HG03378 (cell line): ENCODE measurements around the gene BANF2.
"Not testable (repeated sequence)": the region's sequence is repeated elsewhere in the genome, so short reads cannot be mapped to it uniquely, and the experiment has no call there.

ENCODE experiments used
- ATAC-seq: cut with Tn5 transposase; IDR thresholded peaks from one replicate; pipeline ENCODE4 v1.9.1; 2021; ENCODE audit warnings: mild to moderate bottlenecking, moderate library complexity; ENCODE audit not compliant: unreplicated experiment

The BANF2 gene

DNA sequence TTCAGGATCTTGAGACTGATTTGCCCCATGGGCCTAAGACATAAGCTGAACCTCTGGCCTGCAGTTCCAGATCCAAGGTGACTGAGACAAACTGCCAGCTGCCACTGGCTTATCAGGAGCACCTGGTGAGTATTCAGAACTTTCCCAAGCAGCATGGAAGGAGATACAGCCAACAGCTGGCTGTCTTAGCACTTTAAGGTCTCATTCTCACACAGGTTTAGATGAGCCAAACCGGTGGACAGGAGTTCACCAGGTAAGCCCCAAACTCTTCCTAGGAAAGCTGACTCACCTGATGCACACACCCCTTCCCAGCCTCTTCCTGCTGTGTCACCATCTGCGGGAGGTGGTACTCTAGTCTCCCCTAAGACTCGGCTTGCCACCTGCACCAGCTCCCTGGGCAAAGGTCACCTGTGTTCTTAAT, at the start of gene BANF2:
TSS of gene BANF2 (plus strand) at position 36 of the 421 bp plus-strand sequence. CDS start 25,060 bp downstream, outside the sequence.
- ATAC-seq, result no peak

DNA sequence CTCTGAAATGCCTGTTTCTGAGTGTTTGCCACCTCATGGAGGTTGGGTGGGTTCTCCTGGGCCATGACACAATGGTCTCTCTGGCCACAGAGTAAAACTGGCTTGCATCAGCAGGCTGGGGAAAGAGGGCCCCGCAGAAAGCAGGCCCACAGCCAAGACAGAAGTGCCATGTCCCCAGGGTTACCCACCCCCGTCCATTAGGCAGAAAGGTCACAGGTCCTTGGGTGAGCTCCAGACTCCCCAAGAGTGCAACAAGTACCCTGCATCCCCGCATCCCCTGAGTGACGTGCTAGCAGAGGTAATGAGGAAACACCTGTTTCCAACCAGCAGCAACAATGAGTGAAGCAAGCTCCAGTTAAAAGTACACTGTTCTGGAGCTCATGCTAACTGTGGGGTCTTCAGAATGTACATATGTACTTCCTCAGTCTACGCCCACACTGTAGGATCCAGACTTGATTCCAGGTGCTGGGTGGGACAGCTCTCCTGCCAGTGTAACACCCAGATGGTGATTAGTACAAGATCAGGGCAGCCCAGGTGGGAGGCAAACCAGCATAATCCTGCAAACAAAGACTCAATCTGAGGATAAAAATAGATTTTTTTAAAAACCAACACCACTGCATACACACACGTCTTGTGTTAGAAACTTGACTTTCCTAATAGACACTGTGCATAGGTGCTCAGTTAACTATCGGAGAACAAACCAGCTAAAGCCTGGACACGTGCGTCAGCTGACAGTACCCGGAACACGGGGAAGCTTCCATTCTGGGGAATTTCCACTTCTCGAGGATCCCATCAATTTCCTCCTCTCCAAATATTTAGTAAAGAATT, 49.3 kb upstream of the BANF2 start:
- ATAC-seq, result no peak

DNA sequence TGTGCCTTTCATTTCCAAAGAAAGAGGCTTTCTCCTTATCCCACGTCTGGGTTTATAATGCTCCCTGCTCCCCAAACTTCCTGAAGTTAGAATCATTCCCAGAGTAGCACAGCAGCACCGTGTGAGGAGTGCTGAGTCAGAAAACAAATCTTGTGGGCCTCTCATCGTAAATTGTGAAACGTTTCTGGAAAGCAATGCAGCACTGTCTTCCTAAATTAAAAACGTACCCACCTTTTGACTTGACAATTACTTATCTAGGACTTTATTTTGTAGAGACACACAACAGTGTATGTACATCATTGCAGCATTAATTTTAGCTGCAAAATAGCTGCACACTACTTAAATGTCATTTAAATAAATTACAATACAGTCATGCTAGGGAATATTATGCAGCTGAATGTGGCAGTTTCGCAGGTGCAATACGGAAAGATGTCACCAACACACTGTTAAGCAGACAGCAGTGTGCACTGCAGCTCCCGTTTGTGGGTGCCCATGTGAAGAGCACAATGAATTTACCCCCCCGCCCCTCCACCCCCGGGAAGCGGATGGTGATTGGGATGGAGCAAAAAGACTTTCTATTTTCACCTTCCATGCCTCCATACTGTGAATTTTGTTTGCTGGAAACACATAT, 48.5 kb upstream of the BANF2 start:
- ATAC-seq, result no peak

- no peak for ATAC-seq
Measured at GRCh38 chr20:17651760-17652388, 47.9 kb upstream of the BANF2 start.

- ATAC-seq, result no peak
Measured at GRCh38 chr20:17652411-17652810, 47.4 kb upstream of the BANF2 start.

DNA sequence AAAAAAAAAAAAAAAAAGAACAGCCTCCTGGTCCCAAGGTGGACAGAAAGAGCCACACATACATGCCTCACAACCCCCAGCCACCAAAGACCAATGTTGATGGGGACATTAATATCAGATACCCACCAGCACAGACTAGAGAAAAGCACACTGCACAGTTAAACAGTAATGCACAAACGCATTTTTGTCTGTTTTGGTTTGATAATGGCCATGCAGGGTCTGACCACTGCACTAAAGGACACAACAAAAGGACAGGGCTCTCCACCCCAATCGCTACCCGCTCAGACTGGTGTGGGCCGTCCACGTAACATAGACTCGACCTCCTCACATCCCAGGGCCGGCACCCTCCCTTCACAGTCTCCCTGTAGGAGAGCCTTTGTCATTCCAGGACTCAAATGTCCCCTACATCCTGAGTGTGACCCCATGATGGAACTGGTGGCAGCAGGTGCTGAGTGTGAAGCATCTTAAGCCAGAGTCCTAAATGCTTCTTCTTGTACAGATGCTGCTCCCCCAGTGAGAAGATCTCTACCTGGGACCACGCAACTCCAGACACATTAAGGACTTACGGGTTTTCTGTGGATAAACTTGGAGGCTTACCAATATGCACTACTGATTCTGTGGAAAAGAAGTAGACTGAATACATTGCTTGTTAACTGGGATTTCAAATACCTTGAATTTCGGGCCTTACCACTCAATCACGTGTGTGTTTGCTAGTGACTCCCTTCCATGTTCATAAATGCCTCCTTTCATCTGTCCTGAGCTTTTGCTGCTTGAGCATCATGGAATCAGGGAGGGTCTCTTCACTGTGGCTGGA, 45.7 kb upstream of the BANF2 start:
- no peak for ATAC-seq

- ATAC-seq, result no peak
Measured at GRCh38 chr20:17654649-17655285, 45.0 kb upstream of the BANF2 start.

DNA sequence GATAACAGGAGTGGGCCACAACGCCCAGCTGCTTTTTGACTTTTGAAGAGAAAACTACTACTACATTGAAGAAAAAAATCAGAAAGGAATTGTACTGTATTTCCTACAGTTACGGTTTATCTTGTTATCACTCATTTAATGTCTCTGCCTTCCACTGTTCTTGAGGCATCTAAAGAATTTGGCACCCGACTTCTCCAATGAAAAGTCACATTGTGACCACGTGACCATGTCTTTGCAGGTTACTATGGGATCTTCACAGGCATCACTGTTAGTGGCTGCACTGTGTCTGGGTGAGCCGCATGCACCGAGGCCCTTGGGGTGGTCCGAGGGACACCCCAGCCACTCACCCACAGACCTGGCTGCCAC, 44.5 kb upstream of the BANF2 start:
- ATAC-seq, result no peak

DNA sequence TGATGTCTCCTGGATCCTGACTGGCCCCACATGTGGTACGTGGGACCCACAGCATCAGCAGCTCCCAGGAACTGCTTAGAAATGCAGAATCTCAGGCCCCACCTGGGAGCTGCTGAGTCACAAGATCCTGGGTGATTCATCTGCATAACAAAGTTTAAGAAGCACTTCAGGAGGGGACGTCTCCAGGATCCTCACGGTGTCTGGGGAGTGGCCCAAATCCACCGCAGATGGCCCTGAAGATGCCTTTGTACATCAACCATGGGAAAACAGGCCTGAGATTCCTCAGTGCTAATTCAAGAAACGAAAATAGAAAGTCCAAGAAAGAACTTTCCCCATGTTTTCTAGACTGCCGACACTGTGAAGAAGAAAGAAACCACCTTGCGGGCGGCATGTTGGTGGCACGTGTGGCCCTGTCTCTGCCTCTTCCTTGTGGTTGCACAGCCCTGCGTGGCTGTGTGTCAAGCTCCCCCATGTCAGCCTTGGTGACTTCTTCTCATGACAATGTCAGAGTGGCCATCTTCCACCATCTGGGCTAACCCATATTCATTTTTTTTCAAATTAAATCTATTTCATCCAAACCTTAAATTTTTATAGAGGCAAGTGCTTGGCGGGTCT, 43.8 kb upstream of the BANF2 start:
- no peak for ATAC-seq

DNA sequence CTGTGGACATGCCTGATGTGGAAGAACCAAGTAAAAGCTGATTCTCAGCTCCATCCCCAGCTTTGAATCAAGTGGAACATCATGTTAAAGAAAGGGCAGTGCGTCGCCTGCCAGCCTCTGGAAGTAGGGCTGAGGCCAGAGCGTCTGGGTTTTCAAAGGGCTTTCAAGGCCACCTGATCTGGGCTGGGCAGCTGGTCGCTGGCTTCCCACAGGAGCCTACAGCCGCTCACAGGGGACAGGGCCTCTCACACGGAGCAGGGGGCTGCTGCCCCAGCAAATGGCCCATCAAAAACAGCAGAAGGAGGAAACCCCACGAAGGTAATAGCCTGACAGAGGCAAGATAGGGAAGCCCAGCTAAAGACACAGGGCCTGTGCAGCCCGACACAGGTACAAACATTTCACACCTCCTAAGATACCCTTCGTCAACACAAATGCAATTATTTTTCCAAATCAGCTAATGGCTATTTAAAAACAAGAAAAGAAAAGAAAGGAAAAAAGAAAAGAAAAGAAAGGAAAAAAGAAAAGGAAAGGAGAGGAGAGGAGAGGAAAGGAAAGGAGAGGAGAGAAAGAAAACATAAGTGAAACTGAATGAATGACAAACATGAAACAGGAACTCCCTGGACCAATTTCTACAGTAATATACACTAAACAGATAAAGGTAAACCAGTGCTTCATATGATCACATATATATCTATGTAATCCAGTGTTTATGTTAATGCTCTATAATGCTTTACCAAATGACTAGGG, 42.5 kb upstream of the BANF2 start:
- ATAC-seq, result no peak

DNA sequence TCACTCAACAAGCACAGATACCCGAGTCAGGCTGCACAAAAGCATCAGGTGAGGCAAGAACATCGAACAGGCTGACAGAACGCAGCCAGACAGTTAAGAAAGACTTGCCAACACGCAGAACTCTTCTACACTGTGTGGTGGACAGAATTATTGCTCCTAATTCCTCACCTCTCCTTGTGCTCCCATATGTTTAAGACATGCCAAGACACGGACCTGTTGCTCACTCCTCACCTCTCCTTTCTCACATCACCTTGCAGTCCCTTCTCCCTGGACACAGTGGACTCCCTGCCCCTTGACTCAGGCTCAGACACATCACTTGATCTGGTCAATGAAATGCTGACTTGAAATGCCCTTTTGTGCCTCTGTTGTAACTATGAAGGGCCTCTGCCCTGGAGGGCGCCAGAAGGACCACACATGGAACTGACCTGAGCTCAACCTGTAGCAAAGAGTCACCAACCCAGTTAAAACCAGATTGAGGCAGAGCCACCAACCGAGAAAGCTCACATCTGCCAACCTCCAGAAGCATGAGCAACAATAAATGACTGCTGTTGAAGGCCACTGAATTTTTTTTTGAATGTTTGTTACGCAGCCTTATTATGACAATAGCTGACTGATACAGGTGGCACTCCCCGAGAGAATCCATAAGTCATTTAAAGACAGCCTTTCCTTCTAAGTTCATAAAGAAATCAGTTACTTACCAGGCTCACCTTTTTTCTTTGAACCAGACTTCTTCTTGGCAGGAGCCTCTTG, 41.7 kb upstream of the BANF2 start:
- no peak for ATAC-seq

DNA sequence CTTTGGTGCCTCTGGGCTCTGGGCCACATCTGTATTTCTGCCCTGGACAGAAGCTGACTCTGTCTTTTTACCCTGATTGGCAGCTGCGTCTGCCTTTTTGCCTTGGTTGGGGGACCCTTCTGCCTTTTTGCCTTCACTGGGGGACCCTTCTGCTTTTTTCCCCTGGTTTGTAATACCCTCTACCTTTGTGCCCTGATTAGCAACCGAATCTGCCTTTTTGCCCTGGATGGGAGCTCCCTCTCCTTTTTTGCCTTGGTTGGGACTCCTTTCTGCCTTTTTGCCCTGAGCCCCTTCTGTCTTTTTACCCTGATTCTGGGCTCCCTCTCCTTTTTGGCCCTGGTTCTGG, 41.1 kb upstream of the BANF2 start:
- ATAC-seq, result no peak

DNA sequence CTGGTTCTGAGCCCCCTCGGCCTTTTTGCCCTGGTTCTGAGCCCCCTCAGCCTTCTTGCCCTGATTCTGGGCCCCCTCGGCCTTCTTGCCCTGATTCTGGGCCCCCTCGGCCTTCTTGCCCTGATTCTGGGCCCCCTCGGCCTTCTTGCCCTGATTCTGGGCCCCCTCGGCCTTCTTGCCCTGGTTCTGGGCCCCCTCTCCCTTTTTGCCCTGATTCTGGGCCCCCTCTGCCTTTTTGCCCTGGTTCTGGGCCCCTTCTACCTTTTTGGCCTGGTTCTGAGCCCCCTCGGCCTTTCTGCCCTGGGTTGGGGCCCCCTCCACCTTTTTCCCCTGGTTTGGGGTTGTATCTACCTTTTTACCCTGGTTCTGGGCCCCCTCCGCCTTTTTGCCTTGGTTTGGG, 40.4 kb upstream of the BANF2 start:
- ATAC-seq, result not testable (repeated sequence)

DNA sequence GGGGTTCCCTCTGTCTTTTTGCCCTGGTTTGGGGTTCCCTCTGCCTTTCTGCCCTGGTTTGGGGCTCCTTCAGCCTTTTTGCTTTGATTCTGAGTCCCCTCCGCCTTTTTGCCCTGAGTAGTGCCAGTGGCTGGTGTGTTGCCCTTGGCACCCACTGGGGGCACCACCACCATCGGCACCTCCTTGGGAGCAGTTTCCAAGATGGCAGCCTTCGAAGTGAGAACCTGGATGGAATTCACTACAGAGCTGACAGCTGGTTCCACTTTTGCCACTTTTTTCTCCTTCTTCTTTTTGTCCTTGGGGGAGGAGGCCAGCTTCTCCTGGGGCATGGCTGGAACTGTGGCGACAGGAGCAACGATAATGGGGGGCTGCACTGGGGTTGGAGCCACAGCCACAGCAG, 40.0 kb upstream of the BANF2 start:
- no peak for ATAC-seq

GRCh38 chr20:17660667-17661066, 39.1 kb upstream of the BANF2 start:
- no peak for ATAC-seq

- no peak for ATAC-seq
Measured at GRCh38 chr20:17661121-17661744, 38.5 kb upstream of the BANF2 start.

DNA sequence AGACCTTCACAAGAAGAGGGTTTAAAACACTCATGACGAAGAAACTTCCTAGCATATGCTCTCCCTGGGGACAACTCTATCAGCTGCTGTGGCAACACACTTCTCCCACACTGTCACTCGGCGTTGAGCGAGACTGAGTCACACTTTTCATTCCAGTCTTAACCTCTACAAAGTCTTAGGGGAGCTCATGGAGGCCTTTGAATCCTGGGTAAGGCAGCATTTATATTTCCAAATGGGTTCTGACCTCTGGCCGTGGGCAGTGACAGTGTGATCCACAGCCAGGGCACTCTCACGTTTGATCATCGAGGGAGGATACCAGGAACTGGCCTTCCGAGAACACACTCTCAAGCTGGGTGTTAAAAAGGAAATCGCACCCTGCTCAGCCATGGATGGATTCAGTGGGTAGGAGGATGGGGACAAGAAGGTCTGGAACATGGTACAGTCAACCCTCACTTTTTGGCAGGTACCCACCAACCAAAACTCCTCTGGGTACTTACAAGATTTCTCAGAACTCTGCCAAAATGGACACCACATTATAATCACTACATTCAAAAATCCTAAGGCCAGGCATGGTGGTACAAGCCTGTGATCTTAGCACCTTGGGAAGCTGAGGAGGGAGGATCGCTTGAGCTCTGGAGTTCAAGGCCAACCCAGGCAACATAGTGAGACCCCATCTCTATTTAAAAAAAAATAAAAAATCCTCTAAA, 37.3 kb upstream of the BANF2 start:
- peak; percentile 73 for ATAC-seq

DNA sequence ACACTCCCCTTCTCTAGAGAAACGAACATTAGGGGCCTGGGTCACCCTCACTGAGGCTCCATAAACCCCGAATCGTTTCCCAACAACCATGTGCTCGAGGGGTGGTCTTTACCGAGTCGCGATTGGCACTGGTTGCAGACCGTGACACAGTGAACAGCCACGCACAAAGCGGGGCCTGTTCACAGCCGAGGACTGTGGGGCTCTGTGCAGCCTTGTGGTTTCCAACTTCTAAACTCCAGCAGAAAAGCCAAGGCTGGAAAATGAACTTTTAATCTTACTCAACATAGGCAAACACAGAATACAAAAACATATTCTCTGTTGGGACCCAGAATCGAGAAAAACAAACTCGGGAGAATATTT, 36.7 kb upstream of the BANF2 start:
- ATAC-seq, result no peak
